ENCODE results near the gene ERBB2.

Gene ERBB2

DNA sequence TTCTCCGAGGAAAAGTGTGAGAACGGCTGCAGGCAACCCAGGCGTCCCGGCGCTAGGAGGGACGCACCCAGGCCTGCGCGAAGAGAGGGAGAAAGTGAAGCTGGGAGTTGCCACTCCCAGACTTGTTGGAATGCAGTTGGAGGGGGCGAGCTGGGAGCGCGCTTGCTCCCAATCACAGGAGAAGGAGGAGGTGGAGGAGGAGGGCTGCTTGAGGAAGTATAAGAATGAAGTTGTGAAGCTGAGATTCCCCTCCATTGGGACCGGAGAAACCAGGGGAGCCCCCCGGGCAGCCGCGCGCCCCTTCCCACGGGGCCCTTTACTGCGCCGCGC, at the start of gene ERBB2:
Gene ERBB2 (plus strand): TSS at position 247 of the 330 bp plus-strand sequence. CDS start 175 bp downstream, outside the sequence.
- DNase-seq: no peak

- no peak for DNase-seq
Observed at GRCh38 chr17:39650121-39650579, 49.7 kb upstream of the ERBB2 start.

- no peak for DNase-seq
Observed at GRCh38 chr17:39651923-39652586, 47.8 kb upstream of the ERBB2 start.

DNA sequence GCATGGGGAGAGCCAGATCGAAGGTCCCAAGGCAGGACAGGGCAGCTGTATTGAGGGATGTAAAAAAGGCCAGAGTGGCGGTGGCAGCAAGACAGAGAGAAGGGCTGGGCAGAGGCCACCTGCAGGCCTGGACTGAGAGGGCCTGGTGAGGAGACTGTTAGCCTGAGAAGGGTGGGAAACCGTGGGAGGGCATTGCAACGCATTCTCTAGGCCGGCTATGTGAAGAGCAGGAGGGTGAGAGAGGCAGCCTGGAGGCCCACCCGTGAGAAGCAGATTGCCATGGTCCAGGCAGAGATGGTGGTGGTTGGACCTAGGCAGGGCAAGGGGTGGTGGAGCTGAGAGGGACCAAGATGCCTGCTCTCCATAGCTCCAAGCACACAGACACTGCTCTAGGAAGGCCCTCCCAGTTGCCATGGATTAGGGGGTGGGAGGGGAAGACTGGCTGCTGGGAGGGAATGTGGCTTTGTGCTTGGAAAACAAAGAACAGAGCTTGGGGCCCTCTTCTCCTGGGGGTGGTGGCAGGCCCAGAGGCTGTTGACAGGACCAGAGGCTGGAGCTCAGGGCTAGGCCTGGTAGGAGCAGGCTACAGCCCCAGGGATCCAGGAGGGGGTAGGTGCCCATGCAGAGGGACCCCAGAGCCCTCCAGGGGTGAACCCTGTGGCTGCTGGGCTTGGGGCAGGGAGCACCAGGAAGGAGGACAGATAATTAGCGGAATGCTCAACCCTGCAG, 47.1 kb upstream of the ERBB2 start:
- DNase-seq: no peak

GRCh38 chr17:39653316-39653661, 46.6 kb upstream of the ERBB2 start:
- DNase-seq: no peak

DNA sequence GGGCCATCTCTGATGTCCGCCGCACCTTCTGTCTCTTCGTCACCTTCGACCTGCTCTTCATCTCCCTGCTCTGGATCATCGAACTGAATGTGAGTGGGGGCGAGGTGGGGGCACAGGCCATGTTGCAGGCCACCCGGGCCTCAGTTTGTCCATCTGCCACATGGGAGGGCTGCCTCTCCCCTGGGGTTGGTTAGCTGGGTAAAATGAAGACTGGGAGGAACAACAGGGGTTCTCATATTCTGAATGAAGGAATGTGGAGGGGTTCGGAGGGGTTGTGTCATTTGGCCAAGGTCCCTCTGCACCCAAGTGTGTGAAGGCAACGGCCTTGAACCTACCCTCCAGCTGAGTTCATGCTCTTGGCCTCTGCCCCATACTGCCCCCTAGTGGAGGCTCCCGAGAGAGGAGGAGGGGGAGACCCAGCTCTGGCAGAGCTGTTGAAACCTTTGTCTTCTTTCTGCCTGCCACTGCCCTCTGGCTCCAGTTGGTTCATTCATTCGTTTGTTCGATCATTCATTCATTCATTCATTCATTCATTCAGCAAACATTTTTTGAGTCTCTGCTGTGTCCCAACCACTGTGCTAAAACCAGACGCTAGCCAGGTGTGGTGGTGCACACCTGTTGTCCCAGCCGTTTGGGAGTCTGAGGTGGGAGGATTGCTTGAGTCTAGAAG, 46.1 kb upstream of the ERBB2 start:
- peak; percentile 82 for DNase-seq

DNA sequence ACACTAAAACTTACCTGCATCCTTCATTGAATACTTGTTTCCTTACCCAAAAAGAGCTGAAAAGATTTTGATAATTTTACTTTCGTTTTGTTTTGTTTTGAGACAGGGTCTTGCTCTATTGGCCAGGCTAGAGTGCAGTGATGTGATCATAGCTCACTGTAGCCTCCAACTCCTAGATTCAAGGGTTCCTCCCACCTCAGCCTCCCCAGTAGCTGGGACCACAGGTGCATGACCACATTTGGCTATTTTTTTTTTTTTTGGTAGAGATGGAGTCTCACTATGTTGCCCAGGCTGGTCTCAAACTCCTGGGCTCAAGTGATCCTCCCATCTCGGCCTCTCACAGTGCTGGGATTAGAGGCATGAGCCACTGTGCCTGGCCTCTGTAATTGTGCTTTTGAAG, 44.8 kb upstream of the ERBB2 start:
- no peak for DNase-seq

- DNase-seq: no peak
Observed at GRCh38 chr17:39658346-39658745, 41.5 kb upstream of the ERBB2 start.

DNA sequence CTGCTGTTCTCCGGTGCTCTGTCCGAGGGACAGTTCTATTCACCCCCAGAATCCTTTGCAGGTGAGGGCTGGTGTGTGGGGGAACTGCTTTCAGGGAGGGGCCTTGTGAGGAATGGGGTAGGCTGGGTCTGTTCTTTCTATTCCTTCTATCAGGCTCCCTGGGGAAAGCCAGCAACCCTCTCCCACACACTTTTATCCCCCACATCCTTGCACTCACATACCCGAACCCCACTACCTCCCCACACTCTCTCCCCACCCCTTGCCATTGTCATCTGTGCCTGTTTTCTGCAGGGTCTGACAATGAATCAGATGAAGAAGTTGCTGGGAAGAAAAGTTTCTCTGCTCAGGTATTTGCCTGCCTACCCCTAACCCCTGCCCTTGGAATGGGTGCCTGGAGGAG, 41.1 kb upstream of the ERBB2 start:
- no peak for DNase-seq

DNA sequence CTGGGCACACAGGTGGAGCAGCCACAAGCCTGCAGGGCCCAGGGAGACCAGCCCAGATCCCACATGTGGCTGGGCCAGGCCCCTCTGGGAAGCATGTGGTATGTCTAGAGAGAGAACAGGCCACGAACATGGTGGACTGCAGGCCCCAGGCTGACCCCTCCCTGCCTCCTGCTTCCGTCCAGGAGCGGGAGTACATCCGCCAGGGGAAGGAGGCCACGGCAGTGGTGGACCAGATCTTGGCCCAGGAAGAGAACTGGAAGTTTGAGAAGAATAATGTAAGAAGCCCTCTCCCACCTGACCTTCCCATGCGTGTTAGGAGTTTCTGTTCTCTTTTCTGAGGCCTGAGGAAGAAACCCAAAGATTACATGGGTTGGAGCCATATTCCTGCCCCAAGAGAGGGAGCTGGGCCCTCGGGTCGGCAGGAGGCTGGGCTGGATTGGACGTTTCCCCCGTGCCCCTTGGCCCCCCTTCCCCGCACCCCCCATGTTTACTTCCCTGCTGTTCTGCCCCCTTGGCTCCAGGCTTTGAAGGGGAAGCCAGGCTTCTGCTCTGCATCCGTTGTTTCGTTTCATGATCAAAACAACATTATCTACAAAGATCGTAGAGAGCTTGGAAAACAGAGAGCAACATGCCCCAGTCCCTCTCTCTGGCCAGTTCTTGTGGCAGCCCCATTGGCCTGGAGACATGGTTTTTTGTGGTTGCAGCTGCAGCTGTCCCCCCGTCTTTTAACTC, 40.4 kb upstream of the ERBB2 start:
- DNase-seq: no peak

- DNase-seq: no peak
Observed at GRCh38 chr17:39660011-39660360, 39.9 kb upstream of the ERBB2 start.

- DNase-seq: no peak
Observed at GRCh38 chr17:39660397-39661385, 39.2 kb upstream of the ERBB2 start.

DNA sequence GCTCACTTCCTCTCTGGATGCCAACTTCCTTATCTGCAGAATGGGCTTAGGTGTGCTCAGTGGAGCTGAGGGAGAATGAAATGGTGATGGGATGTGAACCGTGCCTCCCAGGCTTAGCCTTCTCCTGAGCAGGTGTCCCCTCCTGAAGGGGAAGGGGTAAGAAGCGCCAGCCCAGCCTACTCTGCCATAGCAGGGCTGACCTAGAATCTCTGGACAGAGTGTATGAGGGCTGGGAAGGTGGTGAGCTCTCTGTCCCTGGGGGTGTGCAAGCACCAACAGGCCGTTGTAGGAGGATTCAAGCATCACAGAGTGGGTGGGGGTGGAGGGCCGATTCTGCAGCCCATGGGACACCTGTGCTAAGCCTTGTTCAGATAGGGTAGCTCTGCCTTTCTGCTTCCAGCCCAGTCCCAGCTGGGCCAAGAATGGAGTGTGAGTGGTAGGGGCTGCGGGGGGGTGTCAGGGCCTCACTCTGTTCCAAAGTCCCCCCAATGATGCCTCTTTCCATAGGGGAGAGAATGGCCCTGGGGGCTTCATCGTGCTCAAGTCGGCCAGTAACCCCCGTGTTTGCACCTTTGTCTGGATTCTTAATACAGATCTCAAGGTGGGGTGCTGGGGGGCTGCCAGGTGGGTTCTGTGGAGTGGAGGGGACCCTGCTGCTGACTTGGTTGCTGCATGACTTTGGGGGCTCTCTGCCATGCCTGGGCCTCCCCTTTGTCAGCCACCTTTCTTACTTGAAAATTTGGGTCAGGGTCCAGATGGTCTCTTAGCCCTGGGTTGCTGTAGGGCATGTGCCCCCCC, 37.9 kb upstream of the ERBB2 start:
- no peak for DNase-seq

DNA sequence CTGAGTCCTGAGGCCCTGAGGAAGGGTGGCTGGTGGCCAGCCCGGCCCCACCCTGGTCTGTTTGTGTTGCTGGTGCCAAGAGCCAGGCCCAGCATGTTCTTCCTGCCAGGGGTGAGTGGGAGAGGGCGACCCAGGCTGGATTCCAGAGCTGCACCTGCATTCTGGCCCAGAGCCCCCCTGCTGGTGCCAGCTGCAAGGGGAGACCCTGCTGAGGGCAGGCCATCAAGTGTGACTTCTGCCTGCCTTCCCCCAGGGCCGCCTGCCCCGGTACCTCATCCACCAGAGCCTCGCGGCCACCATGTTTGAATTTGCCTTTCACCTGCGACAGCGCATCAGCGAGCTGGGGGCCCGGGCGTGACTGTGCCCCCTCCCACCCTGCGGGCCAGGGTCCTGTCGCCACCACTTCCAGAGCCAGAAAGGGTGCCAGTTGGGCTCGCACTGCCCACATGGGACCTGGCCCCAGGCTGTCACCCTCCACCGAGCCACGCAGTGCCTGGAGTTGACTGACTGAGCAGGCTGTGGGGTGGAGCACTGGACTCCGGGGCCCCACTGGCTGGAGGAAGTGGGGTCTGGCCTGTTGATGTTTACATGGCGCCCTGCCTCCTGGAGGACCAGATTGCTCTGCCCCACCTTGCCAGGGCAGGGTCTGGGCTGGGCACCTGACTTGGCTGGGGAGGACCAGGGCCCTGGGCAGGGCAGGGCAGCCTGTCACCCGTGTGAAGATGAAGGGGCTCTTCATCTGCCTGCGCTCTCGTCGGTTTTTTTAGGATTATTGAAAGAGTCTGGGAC, 37.1 kb upstream of the ERBB2 start:
- DNase-seq: no peak

DNA sequence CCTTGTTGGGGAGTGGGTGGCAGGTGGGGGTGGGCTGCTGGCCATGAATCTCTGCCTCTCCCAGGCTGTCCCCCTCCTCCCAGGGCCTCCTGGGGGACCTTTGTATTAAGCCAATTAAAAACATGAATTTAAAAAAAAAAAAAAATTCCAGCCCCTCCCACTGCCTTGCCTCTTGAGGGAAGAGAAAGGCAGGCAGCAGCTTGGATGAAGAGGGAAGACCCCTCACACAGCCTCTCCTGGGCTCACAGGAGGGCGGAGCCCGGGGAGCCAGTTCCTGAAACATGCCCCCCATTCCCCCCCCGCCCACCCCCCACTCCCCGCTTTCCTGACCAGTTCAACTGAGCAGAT, 36.5 kb upstream of the ERBB2 start:
- DNase-seq: no peak

DNA sequence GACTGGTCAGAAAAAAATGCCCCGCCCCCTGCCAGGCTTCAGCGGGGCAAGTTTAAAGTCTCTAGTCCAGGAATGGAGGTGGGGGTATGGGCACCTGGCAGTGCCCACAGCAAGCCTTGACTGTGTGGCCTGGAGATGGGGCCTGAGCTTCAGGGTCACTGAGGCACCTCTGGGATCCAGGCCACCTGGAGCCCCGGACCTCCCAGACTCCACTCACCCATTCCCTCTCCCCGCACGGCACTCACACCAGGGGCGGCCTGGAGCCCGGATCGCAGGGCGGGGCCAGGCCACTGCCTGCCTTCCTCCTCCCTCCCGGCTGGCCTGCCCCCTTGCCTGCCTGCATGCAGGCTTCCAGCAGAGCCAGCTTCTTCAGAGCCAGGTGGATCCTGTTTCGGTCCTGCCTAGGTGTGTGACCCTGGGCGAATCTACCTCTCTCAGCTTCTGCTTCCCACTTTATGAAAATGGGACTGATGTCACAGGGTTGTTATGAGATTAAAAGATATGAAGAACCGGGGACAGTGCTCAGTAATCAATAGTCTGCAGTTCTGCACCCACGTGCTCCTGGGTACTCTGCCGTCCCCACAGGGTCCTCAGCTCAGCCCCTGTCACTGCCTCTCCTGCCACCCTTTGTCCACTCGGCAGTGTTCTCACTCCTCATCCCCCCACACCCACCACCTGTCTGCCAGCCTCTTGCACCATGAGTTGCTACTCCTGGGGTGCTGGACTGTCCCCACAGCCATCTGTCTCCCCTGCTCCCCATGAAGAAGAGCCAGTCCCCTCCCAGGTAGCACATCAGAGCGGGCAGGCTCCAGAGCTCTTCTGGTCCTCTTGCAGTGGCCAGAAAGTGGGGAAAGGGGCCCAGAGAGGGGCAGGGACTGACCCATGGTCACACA, 35.9 kb upstream of the ERBB2 start:
- DNase-seq: no peak

- DNase-seq: no peak
Observed at GRCh38 chr17:39664581-39665561, 35.0 kb upstream of the ERBB2 start, which contains the start of gene TCAP. TCAP (plus strand) TSS chr17:39665349; CDS start chr17:39665360, 11 bp downstream.

GRCh38 chr17:39665642-39666224, 34.1 kb upstream of the ERBB2 start:
- DNase-seq: no peak
